ENCODE measurements around the gene STAG2.

DNA sequence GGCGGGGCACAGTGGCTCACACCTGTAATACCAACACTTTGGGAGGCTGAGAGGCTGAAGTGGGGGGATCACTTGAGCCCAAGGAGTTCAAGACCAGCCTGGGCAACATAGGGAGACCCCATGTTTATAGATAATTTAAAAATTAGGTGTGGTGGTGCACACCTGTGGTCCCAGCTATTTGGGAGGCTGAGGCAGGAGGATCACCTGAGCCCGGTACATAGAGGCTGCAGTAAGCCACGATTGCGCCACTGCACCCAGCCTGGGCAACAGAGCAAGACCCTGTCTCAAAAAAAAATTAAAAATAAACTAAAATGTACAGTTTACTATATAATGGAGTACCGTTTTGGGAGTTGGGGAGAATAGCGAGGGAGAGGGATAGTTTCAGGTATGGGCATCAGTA lies 4.2 kb downstream of the STAG2 start:
- TF ChIP-seq CTCF (optimal IDR thresholded peaks at IDR 0.05 in 1 of 3, IDR thresholded peaks at IDR 0.05 in 1 of 3, conservative IDR thresholded peaks at IDR 0.05 in 1 of 3; ENCODE audit: extremely low read depth in 1 of 3, insufficient read depth in 2 of 3, low read length in 3 of 3) = no peak
- TF ChIP-seq EZH2 (IDR thresholded peaks at IDR 0.05; ENCODE audit: low read length) = no peak

Measured in keratinocyte (primary cell).